Neuron (in vitro differentiated cells): Measurements from ENCODE around the gene BTAF1.
"Not testable (repeated sequence)": the region's sequence is repeated elsewhere in the genome, so short reads cannot be mapped to it uniquely, and the experiment has no call there.

Source experiments
- H2AFZ ChIP-seq: one replicate; pipeline ENCODE4 v1.6.1; 2013; ENCODE audit warnings: low read depth, mild to moderate bottlenecking, inconsistent platforms, low read length, moderate library complexity
- H3K27me3 ChIP-seq: one replicate; pipeline ENCODE4 v1.6.1; 2013; ENCODE audit warnings: low read length; ENCODE audit not compliant: insufficient read depth
- H3K36me3 ChIP-seq: one replicate; pipeline ENCODE4 v1.6.1; 2013; ENCODE audit warnings: low read length; ENCODE audit not compliant: insufficient read depth
- H3K4me1 ChIP-seq: one replicate; pipeline ENCODE4 v1.6.1; 2013; ENCODE audit warnings: low read length; ENCODE audit not compliant: insufficient read depth
- H3K4me3 ChIP-seq: 2 replicates; pipeline ENCODE4 v1.5.1; 2013; ENCODE audit warnings: mild to moderate bottlenecking, low read length, moderate library complexity
- H3K9me3 ChIP-seq: one replicate; pipeline ENCODE4 v1.6.1; 2013; ENCODE audit warnings: low read length

BTAF1 gene

GRCh38 chr10:92009445-92009844, 85.9 kb downstream of the BTAF1 start:
- H2AFZ ChIP-seq, result no peak overlapping the region
- peaks cover 70% of the 10 kb centered on the region for H3K36me3 ChIP-seq

DNA sequence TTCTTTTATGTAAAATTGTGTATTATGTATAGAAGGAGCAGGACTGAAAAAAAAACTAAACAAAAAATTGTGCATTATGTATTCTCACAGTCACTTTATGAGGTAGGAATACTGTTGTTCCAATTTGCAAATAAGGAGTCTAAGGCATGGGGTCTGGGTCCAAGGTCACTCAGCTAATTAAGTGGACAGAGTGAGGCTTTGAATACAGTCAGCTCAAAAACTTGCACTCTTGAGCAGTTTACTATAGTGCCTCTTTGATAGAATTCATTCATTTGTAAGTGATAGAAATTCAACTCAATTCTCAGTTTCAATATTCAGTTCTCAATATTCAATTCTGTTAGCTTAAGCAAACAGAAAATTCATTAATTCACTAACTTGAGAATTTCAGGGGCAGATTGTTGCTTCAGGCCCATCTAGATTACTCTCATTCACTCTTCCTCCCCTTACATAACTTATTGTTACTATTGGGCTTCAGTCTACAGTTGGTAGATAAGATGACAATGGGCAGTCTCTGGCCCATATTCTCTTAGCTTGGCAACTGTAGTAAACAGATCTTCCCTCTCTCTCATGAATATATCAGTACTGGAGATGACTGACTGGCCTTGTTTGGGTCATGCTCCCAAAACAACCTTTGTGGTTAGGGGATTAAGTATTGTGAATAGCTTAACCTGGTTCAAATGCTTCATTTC, 86.6 kb downstream of the BTAF1 start:
- H3K9me3 ChIP-seq, result no peaks in the 10 kb centered on the region
- H3K4me1 ChIP-seq, result peaks cover 3% of the 10 kb centered on the region
- no peak overlapping the region for H3K4me3 ChIP-seq
- H3K27me3 ChIP-seq, result no peaks in the 10 kb centered on the region
- H2AFZ ChIP-seq, result no peak overlapping the region
- H3K36me3 ChIP-seq, result peaks cover 75% of the 10 kb centered on the region

More at GRCh38 chr10:92009445-92009844, 85.9 kb downstream of the BTAF1 start:
- Histone ChIP-seq H3K4me1 (peaks cover 3% of the 10 kb centered on the region), H3K9me3 (no peaks in the 10 kb centered on the region), H3K4me3 (no peak overlapping the region), H3K27me3 (no peaks in the 10 kb centered on the region)

GRCh38 chr10:92011560-92012214, 88.1 kb downstream of the BTAF1 start:
- Histone ChIP-seq H2AFZ (no peak overlapping the region), H3K36me3 (peaks cover 79% of the 10 kb centered on the region), H3K9me3 (no peaks in the 10 kb centered on the region), H3K4me1 (peaks cover 3% of the 10 kb centered on the region), H3K4me3 (no peak overlapping the region), H3K27me3 (no peaks in the 10 kb centered on the region)

DNA sequence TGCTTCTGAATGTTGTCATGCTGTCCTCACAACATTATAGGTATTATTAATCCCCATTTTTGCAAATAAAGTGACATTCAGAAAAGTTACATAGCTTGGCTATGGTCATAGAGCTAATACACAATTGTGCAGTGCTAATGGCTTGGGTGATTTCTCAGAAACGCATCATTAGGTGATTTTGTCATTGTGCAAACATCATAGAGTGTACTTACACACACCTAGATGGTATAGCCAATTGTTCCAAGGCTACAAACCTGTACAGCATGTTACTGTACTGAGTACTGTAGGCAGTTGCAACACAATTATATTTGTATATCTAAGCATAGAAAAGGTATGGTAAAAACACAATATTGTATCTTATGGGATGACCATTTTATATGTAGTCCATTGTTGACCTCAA, 91.0 kb downstream of the BTAF1 start:
- H3K4me3 ChIP-seq, result no peak overlapping the region
- no peak overlapping the region for H2AFZ ChIP-seq
- H3K27me3 ChIP-seq, result no peaks in the 10 kb centered on the region
- peaks cover 82% of the 10 kb centered on the region for H3K36me3 ChIP-seq
- H3K9me3 ChIP-seq, result no peaks in the 10 kb centered on the region
- peaks cover 3% of the 10 kb centered on the region for H3K4me1 ChIP-seq

DNA sequence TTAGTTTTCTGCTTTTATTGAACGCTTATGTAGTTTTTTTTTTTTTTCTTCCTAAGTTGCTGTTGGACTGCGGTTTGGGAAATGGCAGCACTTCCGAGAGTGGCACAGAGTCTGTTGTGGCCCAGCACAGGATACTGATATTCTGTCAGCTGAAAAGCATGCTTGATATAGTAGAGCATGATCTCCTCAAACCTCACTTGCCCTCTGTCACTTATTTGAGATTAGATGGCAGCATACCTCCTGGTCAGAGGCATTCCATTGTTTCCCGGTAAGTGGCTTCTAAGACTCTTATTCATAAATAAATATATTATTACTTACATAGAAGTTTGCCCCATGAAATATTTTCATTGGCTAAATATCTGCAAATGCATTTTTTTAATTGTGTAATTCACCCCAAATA, 101.1 kb downstream of the BTAF1 start:
- H3K27me3 ChIP-seq, result no peaks in the 10 kb centered on the region

GRCh38 chr10:92025340-92025739, 101.8 kb downstream of the BTAF1 start:
- H3K9me3 ChIP-seq, result not testable (repeated sequence)

More for the DNA sequence above, 101.1 kb downstream of the BTAF1 start:
- H3K36me3 ChIP-seq, result peaks cover 90% of the 10 kb centered on the region
- H3K9me3 ChIP-seq, result no peaks in the 10 kb centered on the region
- H3K4me3 ChIP-seq, result no peak overlapping the region
- H3K4me1 ChIP-seq, result no peaks in the 10 kb centered on the region
- no peak overlapping the region for H2AFZ ChIP-seq

DNA sequence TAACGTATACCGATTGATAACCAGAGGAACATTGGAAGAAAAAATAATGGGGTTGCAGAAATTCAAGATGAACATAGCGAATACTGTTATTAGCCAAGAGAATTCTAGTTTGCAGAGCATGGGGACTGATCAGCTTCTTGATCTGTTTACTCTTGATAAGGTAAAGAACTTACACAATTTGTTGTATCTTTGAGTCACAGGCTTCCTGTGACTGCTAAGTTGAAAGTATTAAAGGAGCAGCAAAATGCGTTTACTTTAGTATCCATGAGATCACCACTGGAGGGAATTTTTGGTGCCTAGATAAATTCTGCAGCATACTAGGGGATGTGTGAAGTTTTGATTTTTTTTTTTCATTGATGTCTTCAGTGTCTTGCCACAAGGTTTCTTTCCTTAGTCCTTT, 103.6 kb downstream of the BTAF1 start:
- Histone ChIP-seq H3K27me3 (no peaks in the 10 kb centered on the region), H3K4me1 (no peaks in the 10 kb centered on the region), H3K4me3 (no peak overlapping the region), H3K36me3 (peaks cover 93% of the 10 kb centered on the region), H2AFZ (no peak overlapping the region), H3K9me3 (no peaks in the 10 kb centered on the region)

More at GRCh38 chr10:92025340-92025739, 101.8 kb downstream of the BTAF1 start:
- H3K27me3 ChIP-seq, H3K4me1 ChIP-seq, H3K4me3 ChIP-seq, H2AFZ ChIP-seq: not testable (repeated sequence)
- peaks cover 89% of the 10 kb centered on the region for H3K36me3 ChIP-seq

DNA sequence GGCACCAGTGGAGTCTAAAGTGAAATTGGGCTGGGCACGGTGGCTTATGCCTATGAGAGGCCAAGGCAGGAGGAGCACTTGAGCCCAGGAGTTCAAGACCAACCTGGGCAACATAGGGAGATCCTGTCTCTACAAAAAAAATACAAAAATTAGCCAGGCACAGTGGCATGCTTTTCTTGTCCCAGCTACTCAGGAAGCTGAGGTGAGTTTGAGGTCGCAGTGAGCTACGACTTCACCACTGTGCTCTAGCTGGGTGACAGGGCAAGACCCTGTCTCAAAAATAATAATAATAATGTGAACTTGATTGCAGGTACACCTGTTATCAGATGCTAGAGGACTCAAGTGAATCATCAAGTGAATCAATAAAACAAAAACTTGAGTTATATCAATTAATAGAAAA, 108.0 kb downstream of the BTAF1 start:
- H3K36me3 ChIP-seq, result peaks cover 66% of the 10 kb centered on the region
- H3K9me3 ChIP-seq, result no peaks in the 10 kb centered on the region
- H3K27me3 ChIP-seq, result no peaks in the 10 kb centered on the region
- H2AFZ ChIP-seq, result no peak overlapping the region
- H3K4me3 ChIP-seq, result no peak overlapping the region
- H3K4me1 ChIP-seq, result no peaks in the 10 kb centered on the region

DNA sequence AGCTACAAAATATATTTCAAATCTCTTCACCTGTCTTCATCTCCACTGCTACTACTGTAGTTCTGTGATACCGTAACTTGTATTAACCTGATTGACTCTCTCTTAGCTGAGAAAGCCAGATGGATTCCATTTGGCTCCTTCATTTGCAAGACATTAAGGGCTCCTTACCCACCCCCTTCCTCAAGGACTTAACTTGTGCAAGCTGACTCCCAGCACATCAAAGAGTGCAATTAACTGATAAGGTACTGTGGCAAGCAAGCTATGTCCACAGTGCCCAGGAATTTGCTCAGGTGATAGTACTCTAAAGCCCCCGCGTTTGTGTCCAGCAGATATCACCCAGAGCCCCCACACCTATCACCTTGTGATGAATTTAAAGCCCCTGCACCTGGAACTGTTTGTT, 109.5 kb downstream of the BTAF1 start:
- H3K36me3 ChIP-seq, result peaks cover 51% of the 10 kb centered on the region

GRCh38 chr10:92038949-92039348, 115.4 kb downstream of the BTAF1 start:
- H2AFZ ChIP-seq, result no peak overlapping the region
- H3K27me3 ChIP-seq, result no peaks in the 10 kb centered on the region
- H3K4me1 ChIP-seq, result no peaks in the 10 kb centered on the region
- no peaks in the 10 kb centered on the region for H3K9me3 ChIP-seq
- H3K36me3 ChIP-seq, result peaks cover 1% of the 10 kb centered on the region
- H3K4me3 ChIP-seq, result no peak overlapping the region

More for the DNA sequence above, 109.5 kb downstream of the BTAF1 start:
- not testable (repeated sequence) for H3K4me1 ChIP-seq, H2AFZ ChIP-seq, H3K4me3 ChIP-seq, H3K27me3 ChIP-seq, H3K9me3 ChIP-seq

- Histone ChIP-seq H3K9me3 (no peaks in the 10 kb centered on the region), H3K36me3 (no peaks in the 10 kb centered on the region), H2AFZ (no peak overlapping the region)
Measured at GRCh38 chr10:92042541-92042940, 119.0 kb downstream of the BTAF1 start.

DNA sequence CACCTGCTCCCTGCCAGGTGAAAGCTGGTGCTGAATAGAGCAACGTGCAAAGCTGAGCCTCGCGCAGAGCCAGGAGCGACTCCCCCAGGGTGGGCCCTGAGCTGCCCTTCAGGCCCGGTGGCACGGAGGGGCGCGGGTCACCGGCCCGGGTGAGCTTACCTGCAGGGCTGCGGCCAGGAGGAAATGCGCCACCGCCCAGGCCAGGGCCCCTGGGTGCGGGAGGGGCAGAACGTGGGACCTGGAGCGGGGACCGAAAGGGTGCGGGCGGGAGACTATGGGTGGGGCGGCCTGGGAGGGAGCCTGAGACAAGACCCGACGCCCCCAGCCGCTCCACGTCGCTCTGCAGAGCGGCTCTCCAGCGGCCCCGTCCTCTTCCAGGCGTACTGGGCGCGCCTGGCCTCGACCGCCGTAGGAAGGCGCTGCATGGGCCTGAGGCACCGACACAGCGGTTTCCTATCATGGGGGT, 122.1 kb downstream of the BTAF1 start:
- Histone ChIP-seq H2AFZ (no peak overlapping the region), H3K4me3 (no peak overlapping the region), H3K9me3 (no peaks in the 10 kb centered on the region), H3K4me1 (no peaks in the 10 kb centered on the region), H3K27me3 (no peaks in the 10 kb centered on the region), H3K36me3 (no peaks in the 10 kb centered on the region)

More at GRCh38 chr10:92042541-92042940, 119.0 kb downstream of the BTAF1 start:
- Histone ChIP-seq H3K4me1 (no peaks in the 10 kb centered on the region), H3K27me3 (no peaks in the 10 kb centered on the region), H3K4me3 (no peak overlapping the region)

DNA sequence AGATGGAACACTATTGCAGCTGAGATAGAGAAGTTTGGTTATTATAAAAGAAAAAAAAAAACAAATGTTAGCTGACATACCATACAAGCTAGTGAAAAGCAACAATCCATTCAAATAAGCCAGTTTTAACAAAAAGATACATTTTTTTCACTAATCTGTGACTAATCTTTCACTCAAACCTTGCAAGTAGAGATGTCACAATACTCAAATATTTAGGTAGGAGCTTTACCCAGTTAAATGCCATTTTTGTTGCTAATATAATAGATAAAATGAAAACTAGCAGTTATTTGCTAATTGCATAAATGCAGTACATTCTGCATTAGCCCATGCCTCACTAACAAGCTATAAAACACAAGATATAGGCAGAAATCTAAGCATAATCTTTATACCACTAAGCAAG, 123.6 kb downstream of the BTAF1 start:
- H3K9me3 ChIP-seq, result no peaks in the 10 kb centered on the region
- no peak overlapping the region for H3K4me3 ChIP-seq
- no peaks in the 10 kb centered on the region for H3K4me1 ChIP-seq
- no peaks in the 10 kb centered on the region for H3K36me3 ChIP-seq
- H2AFZ ChIP-seq, result no peak overlapping the region
- no peaks in the 10 kb centered on the region for H3K27me3 ChIP-seq
